RPMI7951 (cell line): ENCODE data around the gene ARHGEF26. TPM values are rescaled to one million over a fixed set of nuclear protein-coding genes. Genes with fewer than 3 reads are reported as not detected.

Experiments used
- DNase-seq: peaks from one replicate; pipeline ENCODE4 v3.0.0-alpha.2; 2012; ENCODE audit warnings: low read depth
- total RNA-seq: library from RNA; depleted of rRNA; stranded (reverse); fragments of >200 nt; shearing (Covaris generic); gene quantifications from 2 replicates; pipeline ENCODE4 v1.2.3, GENCODE V29; 2014

The ARHGEF26 gene
- total RNA-seq, 1 experiment from 2014 or later = 2.2 TPM

DNA sequence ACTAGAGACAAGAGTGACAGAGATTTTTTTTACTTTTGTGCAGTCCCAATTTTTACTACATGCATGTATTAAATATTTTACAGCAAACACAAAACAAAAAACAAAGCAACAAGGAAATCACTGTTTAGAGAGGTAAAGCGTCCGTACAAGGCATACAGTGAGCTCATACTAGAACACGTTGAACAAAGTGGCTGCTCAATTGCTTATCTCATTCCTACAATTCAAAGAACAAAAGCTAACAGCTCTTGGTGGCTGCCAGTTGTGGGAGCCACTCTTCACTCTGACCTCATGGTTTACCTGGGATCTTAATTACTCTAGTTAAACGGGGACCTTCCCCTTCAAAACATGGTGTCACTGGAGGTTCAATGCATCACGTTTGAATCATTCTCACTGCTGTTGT, 7.6 kb upstream of the ARHGEF26 start:
- no peak for DNase-seq

DNA sequence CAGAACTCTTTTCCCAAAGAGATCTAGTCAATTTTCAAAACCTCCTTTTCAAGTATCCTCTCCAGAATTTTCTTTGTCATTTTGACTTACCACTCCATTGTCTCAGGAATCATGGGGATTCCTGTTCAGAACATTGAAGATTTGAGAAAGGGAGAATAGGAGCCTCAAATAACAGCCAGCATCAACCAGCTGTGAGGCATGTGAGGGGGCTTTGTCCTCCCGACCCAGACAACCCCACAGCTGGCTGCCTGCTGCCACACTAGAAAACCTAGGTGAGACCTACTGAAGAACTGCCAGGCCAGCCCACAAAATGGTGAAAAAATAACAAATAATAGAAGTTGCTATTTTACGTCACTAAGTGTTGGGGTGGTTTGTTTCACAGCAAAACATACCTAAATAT, 5.9 kb upstream of the ARHGEF26 start:
- no peak for DNase-seq

DNA sequence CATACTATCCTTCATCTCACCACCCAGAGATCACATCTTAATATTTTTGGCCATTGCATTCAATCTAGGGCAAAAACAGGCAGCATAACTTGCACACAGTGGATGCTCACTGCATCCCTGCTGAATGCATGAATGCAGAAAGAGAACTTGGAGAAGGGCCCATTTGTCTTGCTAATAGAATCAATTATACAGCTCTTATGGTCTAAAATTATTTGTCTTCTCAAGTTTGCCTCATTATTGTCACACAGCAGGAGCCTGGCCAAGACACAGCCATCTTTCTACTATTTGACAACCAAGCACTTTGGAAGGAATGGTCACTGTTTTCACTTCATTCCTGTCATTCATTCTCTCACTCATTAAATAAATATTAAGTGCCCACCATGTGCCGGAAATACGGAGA, 1.2 kb upstream of the ARHGEF26 start:
- DNase-seq = no peak

DNA sequence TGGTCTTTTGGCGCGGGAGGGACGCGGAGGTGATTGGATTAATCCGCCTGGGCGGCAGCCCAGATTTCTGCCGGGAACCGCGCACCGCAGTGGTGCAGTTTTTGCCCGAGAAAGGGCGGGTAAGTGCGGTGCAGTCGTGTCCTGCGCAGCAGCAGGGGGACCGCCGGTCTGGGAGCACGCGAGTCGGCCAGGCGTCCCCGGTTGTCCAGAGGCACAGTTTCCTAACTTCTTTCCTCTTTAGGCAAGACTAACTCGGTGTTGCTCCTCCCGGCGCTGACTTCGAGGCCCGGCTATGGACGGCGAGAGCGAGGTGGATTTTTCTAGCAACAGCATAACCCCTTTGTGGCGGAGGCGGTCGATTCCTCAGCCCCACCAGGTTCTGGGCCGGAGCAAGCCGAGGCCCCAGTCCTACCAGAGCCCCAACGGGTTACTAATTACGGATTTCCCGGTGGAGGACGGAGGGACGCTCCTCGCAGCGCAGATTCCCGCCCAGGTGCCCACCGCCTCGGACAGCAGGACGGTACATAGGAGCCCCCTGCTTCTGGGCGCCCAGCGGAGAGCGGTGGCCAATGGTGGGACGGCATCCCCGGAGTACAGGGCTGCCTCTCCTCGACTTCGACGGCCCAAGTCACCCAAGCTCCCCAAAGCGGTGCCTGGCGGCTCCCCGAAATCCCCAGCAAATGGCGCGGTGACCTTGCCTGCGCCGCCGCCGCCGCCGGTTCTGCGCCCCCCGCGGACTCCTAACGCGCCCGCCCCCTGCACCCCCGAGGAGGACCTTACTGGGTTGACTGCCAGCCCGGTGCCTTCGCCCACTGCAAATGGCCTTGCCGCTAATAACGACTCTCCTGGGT, 736 bp downstream of the ARHGEF26 start:
- peak; percentile 45 for DNase-seq

DNA sequence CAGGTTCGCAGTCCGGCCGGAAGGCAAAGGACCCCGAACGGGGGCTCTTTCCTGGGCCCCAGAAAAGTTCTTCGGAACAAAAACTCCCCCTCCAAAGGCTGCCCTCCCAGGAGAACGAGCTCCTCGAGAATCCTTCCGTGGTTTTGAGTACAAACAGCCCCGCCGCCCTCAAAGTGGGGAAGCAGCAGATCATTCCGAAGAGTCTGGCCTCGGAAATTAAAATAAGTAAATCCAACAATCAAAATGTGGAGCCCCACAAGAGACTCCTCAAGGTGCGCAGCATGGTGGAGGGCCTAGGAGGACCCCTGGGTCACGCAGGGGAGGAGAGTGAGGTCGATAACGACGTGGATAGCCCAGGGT, 1.3 kb downstream of the ARHGEF26 start:
- no peak for DNase-seq

DNA sequence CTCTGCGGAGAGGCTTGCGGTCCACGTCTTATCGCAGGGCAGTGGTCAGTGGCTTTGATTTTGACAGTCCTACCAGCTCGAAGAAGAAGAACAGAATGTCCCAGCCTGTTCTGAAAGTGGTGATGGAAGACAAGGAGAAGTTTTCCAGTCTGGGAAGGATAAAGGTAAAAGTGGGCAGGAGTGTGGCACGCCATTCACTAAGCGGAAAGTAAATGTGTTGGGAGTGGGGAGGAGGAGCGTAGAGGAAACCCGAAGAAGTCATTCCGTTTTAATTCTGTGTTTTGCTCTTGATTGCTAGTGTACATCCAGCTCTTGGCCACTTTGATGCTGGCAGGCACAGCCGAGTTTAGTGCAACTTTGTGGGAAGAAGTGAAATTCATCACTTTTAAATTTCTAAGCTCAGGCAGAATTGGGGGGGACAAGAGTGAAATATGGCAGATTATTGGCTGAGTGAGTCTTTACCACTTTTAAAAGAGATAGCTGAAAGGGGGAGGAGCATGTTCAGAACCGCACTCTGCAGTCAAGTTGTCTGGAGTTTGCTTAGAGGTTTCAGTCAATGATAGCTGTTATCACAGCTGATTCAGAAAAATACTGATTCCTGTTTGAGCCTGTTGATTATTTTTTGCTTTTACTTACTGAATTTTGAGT, 1.8 kb downstream of the ARHGEF26 start:
- DNase-seq = peak; percentile 35

DNA sequence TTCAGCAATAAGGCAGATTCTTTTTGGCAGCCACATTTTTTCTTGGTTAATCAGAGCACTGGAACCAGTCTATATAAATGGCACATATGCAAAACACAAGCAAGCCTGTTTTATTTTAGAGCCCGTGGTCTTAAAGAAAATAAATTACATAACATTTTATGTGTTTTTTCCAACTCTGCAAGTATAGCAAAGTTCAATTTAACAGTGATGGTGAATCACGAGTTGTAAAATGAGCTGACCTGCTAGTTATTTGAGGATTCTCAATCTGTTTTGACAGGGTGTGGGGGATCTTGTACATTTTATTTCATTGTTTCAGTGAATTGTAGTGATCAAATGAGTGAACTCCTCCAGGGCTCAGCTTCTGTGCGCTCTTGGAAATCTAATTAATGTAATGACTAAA, 2.7 kb downstream of the ARHGEF26 start:
- peak; percentile 7 for DNase-seq

DNA sequence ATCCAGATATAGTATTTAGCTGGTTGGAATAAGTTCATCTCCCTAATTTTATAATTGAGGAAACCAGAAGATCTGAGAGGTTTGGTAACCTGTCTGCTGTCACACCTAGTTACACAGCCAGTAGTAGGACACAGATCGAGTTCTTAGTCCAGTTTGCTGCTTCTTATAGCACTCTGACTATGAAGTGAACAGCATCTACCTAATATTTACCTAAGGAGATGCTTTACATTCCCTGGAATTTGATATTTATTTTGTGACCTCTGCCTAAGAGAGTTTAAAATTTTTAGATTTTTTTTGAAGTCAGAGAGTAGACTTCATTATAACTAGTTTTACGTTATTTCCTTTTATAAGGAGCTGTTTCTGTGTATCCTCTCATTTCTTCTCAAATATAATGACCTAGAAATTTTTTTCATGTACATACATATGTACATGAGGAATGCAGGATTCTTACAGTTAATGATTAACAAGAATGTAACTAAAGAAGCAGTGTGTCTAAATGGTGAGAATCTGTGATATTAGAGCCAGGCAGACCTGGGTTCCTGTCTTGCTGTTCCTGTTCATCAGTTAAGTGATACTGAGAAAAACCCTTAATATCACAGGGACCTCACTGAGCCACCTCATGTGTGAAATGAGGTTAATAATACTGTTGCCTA, 4.3 kb downstream of the ARHGEF26 start:
- no peak for DNase-seq

DNA sequence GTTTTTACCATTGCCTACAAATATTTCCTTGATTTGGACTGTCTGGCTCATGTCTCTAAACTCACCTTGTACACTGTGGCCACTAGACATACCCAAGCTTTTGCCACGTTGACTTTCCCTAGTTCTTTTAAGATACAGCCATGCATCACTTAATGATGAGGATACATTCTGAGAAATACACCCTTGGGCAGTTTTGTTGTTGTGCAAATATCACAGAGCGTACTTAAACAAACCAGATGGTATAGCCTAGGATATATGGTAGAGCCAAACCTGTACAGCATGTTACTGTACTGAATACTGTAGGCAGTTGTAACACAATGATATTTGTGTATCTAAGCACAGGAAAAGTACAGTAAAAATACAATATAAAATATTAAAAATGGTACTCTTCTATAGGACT, 5.5 kb downstream of the ARHGEF26 start:
- no peak for DNase-seq

DNA sequence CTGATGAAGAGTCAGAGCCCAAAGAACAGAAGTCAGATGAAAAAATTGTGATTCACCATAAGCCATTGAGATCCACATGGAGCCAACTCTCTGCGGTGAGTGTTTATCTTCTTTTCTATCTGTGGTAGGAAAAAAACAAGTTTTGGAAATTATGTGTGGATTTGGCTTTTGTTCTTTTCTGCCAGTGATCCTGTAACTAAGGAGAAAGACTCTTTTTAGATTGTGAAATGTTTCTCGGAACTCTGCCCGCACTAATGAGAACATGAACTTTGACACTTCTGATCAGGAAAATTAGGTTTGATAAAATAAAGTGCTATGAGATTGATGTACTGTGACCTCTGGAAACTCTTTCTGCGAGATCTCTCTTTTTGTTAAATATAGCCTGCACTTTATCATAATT, 8.4 kb downstream of the ARHGEF26 start:
- DNase-seq = no peak

DNA sequence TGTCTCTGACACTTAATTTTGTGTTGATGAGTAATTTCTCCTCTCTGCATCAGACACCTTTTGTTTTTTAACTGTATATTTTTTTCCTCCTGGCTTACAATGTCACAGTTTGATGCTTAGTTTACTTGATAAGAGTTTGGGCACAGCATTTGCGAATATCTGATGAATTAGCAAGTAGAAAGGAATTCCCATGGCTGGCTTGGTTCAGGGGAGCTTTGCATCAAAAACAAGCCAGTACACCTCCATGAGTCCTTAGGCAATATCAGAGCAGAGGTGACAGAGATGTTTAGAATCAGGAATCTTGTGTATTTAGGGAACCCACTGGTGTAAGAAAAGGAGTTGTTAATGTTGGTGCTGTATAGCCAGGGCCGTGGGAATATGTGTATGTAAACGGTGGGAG, 9.3 kb downstream of the ARHGEF26 start:
- DNase-seq = no peak

DNA sequence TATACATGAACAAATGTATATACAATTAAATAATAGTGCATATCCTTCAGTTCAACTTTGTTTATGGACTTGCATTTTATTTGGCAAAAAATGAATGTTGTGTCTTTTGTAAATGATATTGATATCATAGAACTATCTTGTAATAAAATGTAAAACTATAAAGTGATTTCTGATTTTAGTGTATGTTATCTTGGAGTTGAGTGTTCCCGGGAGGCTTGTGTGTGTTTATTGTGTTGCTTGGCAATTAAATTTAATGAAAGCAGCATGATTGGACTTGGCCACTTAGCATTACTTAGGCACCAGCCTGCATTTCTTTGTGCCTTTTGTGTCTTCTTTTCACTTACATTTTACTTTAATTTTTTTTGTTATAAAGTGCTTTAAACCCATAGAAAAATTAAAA, 10.6 kb downstream of the ARHGEF26 start:
- DNase-seq = no peak

DNA sequence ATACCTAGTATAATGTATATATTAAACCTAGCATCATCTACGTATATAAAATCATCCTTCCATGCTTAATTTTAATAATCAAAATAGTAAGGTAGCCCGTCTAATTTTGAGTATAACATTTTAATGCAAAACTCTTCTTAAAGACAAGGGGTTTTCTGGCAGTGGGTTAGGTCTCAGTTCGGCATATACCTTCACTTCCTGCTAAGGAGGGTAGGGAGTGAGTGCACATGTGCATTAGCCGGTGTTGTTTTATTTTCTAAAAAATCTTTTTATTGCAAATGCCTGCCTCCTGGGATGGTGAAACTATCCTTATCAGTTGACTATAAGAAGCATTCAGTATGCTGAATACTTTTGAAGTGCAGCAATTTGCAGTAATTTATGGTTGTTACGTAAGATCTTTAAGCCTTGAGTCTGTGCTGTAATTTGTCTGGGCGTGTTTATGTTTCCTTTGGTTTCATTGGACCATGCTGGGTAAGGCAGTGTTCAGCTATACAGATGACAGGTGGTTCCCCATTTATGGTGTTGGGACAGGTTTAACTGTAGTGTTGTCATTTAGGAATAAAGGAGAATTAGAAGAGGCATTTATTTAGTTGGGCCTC, 11.7 kb downstream of the ARHGEF26 start:
- DNase-seq = no peak

DNA sequence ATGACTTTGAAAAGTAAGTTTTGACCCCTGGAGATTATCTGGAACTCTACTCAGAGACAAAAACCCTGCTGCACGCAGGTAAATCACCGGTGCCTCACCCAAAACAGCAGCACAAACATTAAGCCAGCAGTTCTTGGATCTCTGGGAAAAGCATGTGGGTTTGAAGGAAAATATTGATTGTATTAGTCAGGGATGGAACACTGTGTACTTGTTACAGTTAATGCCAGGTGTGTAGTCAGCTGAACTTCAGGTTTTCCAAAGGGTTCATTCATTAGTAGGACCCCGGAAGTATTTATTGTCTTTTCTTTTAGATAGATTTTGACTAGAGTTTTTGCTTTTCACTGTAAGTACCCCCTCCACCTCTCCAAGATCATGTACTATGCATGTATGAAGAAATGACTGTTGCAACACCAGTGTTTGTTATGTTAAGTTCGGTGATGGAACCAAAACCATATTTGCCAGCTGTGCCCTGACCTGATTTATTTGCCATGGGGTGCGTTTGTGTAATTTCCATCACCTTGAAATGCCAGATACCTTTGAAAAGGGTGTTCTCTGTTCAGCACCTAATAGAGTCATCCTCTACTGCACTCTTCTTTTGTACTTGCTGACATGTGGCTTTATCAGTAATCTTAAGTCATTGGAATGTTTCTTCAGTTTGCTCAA, 14.5 kb downstream of the ARHGEF26 start:
- no peak for DNase-seq

DNA sequence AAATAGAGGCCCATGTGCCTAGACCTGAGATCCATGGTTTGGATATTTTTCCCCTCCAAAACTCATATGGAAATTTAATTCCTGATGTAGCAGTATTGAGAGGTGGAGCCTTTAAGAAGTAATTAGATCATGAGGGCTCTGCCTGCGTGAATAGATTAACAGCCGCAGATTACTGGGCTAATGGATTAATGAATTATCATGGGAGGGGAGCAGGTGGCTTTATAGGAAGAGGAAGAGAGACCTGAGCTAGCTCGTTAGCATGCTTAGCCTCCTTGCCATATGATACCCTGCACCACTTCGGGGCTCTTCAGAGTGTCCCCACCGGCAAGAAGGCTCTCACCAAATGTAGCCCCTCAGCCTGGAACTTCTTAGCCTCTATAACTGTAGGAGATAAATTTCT, 15.8 kb downstream of the ARHGEF26 start:
- DNase-seq = no peak

DNA sequence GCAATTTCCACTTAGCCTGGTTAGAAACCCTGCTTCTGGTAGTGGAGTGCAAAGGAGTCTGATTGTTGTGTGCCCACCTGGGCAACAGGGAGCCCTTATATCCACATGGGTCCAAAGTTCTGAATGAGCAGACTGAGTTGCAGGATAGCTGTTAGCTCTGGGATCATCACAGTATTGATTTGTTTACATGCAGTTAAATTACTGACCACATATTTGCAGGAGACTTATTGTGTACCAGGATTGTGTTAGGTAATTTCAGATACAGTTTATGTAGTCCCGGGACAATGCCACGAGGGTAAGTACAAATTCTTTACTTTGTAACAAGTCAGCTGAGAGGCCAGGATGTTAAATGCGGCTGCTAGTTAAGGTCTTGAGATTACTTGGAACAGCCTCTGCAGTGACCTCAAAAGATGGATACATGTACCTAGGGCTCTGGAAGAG, 18.8 kb downstream of the ARHGEF26 start:
- no peak for DNase-seq

DNA sequence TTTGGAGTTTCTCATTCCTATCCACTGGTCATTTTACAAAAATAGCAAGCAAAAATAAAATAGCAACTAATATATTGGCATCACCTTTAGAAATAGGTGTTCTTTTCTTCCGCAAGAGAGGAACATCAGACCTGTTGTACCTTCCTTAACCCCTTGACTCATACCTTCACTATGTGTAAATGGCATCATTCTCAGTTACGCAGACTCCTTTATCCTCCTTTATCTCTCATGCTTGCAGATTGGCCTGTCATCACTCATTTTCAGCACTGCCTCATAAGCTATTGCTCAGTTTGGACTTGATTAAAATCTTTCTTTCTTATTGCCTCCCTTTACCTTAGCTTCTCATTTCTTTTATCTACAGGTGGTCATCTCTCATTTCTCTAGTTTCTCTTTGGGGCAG, 21.4 kb downstream of the ARHGEF26 start:
- DNase-seq = no peak

DNA sequence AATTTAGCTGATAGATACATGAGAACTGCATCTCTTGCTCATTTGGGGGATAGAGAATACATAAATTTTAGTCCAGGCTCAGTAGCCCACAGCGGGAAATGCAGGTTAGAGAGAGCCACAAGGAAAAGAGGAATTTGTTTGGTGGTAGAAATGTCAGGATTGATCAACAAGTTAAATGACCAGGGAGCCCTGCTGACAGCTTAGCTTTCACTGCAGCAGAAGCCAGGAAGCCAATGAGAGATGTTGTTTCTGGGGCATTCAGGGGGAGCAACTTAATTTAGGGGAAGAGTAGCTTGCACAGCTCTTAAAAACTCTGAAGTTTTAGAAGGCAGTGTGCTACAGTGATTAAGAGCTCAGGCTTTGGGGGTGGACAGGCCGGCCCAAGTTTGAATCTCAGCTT, 22.7 kb downstream of the ARHGEF26 start:
- no peak for DNase-seq

DNA sequence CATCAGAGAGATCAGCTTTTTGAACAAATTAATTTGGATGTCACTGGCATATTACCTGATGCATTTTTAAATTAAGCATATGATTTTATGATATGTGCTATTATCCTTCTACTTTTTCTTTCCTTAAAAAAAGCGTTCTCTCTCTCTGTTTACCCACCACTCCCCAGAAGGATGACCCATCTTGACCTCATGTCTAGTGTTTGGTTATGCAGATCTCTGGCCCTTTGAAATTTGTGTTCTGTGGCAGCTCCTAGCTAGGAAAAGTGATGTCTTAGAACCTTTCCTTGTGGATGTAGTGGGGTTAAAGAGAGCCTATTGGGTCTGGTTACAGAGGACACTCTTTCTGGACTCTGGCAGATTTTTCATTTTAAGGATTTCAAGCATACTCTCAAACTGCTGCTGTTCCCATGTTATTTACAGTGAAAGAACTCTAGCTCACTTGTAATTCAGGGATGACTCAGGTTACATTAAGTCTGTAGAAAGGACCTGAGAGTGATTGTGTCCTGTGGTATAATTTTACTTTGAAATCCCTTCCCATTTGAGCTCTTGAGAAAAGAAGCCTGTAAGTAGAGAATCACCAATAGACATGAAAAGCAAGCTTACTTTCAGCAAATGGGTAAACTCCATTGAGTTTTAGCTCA, 23.8 kb downstream of the ARHGEF26 start:
- no peak for DNase-seq

DNA sequence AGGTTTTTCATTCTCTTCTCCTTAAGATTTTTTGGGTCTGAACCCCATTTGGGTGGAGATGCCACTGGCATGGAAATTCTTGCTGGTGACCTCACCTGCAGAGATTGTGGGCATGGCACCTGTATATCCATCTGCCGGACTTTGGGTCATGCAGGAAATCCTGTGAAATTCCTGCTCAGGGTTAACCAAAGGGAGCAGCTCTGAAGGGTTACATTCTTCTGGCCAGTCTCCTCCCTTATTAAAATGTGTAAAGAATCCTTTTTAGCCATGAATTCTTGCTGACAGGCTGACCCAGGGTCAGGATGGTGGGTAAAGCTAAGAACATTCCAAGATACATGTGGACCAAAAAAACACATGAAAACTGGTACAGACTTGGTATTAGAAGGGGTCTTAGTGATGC, 27.4 kb downstream of the ARHGEF26 start:
- DNase-seq = no peak

DNA sequence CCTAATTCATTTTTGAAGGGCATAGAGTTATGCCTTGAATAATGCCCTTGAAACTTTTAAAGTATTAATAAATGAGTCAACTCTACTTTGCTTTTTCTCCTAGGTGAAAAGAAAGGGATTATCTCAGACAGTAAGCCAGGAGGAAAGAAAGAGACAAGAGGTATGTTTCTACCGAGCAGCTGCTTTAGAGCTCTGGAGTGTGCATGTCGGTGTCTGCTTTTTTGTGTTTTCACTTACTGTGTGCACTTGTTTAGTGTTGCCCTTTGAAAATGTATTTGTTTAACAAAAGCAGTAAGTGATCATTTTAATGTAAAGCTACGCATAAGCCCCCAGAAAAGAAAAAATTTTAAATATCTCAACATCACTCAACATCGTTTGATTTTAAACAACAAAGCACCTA, 28.1 kb downstream of the ARHGEF26 start:
- DNase-seq = no peak

DNA sequence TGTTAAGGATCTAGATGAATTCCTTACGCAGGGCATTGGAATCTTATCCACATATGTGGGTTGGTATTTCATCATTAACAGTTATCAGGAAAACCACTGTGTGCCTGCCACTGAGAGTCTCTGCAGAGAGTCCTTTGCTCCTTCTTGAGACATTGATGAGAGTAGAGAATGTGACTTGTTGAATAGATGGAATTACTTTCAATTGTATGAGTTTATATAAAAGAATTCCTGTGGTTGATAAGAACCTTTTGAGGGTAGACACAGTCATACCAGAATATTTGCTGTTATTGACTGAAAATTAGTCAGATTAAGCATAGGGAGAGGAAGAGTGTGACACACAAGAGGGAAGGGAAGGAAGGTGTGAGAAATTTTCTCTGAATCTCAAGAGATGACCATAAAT, 30.8 kb downstream of the ARHGEF26 start:
- peak; percentile 24 for DNase-seq
